ENCODE measurements around the gene SORBS2.

GRCh38 chr4:185608185-185608584, 203.8 kb downstream of the SORBS2 start:
- TF ChIP-seq POLR2A (IDR thresholded peaks at IDR 0.05; ENCODE audit: extremely low read depth, insufficient read length) (no peak), CTCF (IDR thresholded peaks at IDR 0.05; ENCODE audit: low read depth, low read length) (no peak), MYC (IDR thresholded peaks at IDR 0.05; ENCODE audit: low read depth, low read length) (no peak)

All from NB4 (cell line).